DOHH2 (cell line): ENCODE data around the gene PIGN.

Experiments
- H3F3A ChIP-seq: fragments of 200-600 bp; sonication (generic), shearing (Covaris generic); 2 replicates; pipeline ENCODE4 v1.6.0; 2016; ENCODE audit warnings: antibody characterized with exemption, mild to moderate bottlenecking; ENCODE audit not compliant: control insufficient read depth, insufficient read depth
- H3K27ac ChIP-seq: fragments of 200-600 bp; sonication (generic); 2 replicates; pipeline ENCODE4 v1.5.1; 2014; ENCODE audit warnings: low read depth, mild to moderate bottlenecking, low read length, moderate library complexity
- H3K27me3 ChIP-seq: fragments of 200-600 bp; sonication (generic); 2 replicates; pipeline ENCODE4 v1.6.1; 2014; ENCODE audit warnings: mild to moderate bottlenecking, low read length, mixed read lengths; ENCODE audit not compliant: control insufficient read depth
- H3K36me3 ChIP-seq: fragments of 200-600 bp; sonication (generic); 2 replicates; pipeline ENCODE4 v1.6.1; 2014; ENCODE audit warnings: mild to moderate bottlenecking, low read length, moderate library complexity, mixed read lengths; ENCODE audit not compliant: control insufficient read depth
- H3K4me1 ChIP-seq: fragments of 200-600 bp; sonication (generic); 2 replicates; pipeline ENCODE4 v1.6.1; 2014; ENCODE audit warnings: mild to moderate bottlenecking, low read length, mixed read lengths; ENCODE audit not compliant: control insufficient read depth
- H3K4me2 ChIP-seq: fragments of 200-600 bp; sonication (generic); 2 replicates; pipeline ENCODE4 v1.6.0; 2014; ENCODE audit warnings: mild to moderate bottlenecking, low read length, moderate library complexity
- H3K4me3 ChIP-seq: fragments of 200-600 bp; sonication (generic); 2 replicates; pipeline ENCODE4 v1.5.1; 2014; ENCODE audit warnings: mild to moderate bottlenecking, low read length, mixed read lengths
- H3K79me2 ChIP-seq: fragments of 200-600 bp; sonication (generic); 2 replicates; pipeline ENCODE4 v1.6.1; 2014; ENCODE audit warnings: mild to moderate bottlenecking, low read length, mixed read lengths; ENCODE audit not compliant: control insufficient read depth
- H3K9me2 ChIP-seq: fragments of 200-600 bp; sonication (generic); replicated peaks from 2 replicates; pipeline ENCODE4 v1.6.1; 2014; ENCODE audit warnings: mild to moderate bottlenecking, low read length, mixed read lengths; ENCODE audit not compliant: control insufficient read depth
- H3K9me3 ChIP-seq: fragments of 200-600 bp; sonication (generic); 2 replicates; pipeline ENCODE4 v1.6.1; 2014; ENCODE audit warnings: antibody characterized with exemption, low read length, mixed read lengths; ENCODE audit not compliant: control insufficient read depth, insufficient read depth
- H4K20me1 ChIP-seq: fragments of 200-600 bp; sonication (generic); 2 replicates; pipeline ENCODE4 v1.6.0; 2014; ENCODE audit warnings: low read depth, mild to moderate bottlenecking, antibody characterized with exemption, low read length, moderate library complexity; ENCODE audit not compliant: control insufficient read depth, insufficient read depth
- CTCF ChIP-seq: fragments of 200-600 bp; sonication (generic); IDR thresholded peaks from one replicate; pipeline ENCODE4 v1.5.1; 2014; ENCODE audit warnings: antibody characterized with exemption, mild to moderate bottlenecking, low read depth, low read length; ENCODE audit not compliant: poor library complexity, severe bottlenecking
- EZH2phosphoT487 ChIP-seq: fragments of 200-600 bp; sonication (generic); IDR thresholded peaks from 2 replicates; pipeline ENCODE4 v1.6.1; 2017; ENCODE audit warnings: borderline replicate concordance, mild to moderate bottlenecking, antibody characterized with exemption, low read length, moderate library complexity, mixed read lengths

Gene PIGN

DNA sequence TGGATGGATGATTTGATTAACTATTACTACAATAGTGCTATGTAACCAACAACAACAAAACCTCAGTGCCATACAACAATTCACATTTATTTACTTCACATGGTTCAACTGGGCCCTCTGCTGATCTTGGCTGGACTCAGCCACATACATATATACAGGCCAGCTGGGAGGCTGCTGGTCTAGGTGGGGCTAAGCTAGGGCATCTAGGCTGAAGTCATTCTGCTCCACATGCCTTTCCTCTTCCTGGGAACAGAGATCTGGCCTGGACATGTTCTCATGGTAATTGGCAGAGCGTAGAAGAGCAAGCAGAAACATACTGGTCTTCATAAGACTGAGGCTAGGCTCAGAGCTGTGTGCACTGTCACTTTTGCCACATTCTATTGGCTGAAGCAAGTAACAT lies 191.2 kb downstream of the PIGN start:
- H3F3A ChIP-seq = no peaks in the 10 kb centered on the region
- no peaks in the 10 kb centered on the region for H3K9me3 ChIP-seq
- H3K27ac ChIP-seq = no peak overlapping the region
- H3K9me2 ChIP-seq = no peaks in the 10 kb centered on the region
- no peaks in the 10 kb centered on the region for H3K79me2 ChIP-seq
- 0 out of 2 replicates have a peak, but pooled peaks cover 2% of the 10 kb centered on the region for H3K27me3 ChIP-seq
- H4K20me1 ChIP-seq = no peaks in the 10 kb centered on the region; the same call in 1 of the 2 replicates
- H3K4me1 ChIP-seq = no peaks in the 10 kb centered on the region
- TF ChIP-seq EZH2phosphoT487 (no peak), CTCF (no peak)
- H3K36me3 ChIP-seq = no peaks in the 10 kb centered on the region
- H3K4me3 ChIP-seq = no peak overlapping the region
- H3K4me2 ChIP-seq = no peak overlapping the region

DNA sequence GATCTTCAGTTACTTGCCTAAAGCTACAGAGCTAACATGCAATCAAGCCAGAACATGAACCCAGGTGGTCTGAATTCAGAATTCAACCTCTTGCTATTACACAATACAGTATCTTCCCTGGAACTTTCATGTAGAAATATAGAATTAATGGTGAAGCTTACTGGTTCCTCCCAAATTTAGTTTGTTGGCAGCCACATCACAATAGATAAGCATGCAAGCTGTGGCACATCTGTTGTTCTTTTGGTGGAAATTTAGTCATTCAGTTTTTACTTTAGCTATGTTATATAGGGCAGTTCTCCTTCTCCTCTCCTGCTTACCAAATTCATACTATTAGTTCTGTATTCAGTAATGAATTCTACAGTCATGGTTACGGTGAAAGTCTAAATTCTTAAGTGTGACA lies 193.0 kb downstream of the PIGN start:
- no peaks in the 10 kb centered on the region for H3K36me3 ChIP-seq
- H3K79me2 ChIP-seq = no peaks in the 10 kb centered on the region
- H3K4me2 ChIP-seq = no peak overlapping the region
- no peaks in the 10 kb centered on the region; the same call in 1 of the 2 replicates for H4K20me1 ChIP-seq
- H3K9me3 ChIP-seq = no peaks in the 10 kb centered on the region
- H3K4me3 ChIP-seq = no peak overlapping the region
- H3K27me3 ChIP-seq = 0 out of 2 replicates have a peak, but pooled peaks cover 2% of the 10 kb centered on the region
- no peak overlapping the region for H3K27ac ChIP-seq
- no peak for TF ChIP-seq EZH2phosphoT487
- no peak for TF ChIP-seq CTCF
- no peaks in the 10 kb centered on the region for H3K4me1 ChIP-seq
- no peaks in the 10 kb centered on the region for H3K9me2 ChIP-seq
- H3F3A ChIP-seq = no peaks in the 10 kb centered on the region

GRCh38 chr18:61992923-61993322 lies 193.9 kb downstream of the PIGN start:
- Histone ChIP-seq H3K27ac (no peak overlapping the region), H3K4me3 (no peak overlapping the region), H3K4me1 (no peaks in the 10 kb centered on the region), H3F3A (no peaks in the 10 kb centered on the region), H3K9me2 (no peaks in the 10 kb centered on the region), H4K20me1 (no peaks in the 10 kb centered on the region; the same call in 1 of the 2 replicates), H3K27me3 (0 out of 2 replicates have a peak, but pooled peaks cover 2% of the 10 kb centered on the region), H3K4me2 (no peak overlapping the region), H3K79me2 (no peaks in the 10 kb centered on the region), H3K9me3 (no peaks in the 10 kb centered on the region), H3K36me3 (no peaks in the 10 kb centered on the region)
- TF ChIP-seq EZH2phosphoT487 (no peak), CTCF (no peak)

DNA sequence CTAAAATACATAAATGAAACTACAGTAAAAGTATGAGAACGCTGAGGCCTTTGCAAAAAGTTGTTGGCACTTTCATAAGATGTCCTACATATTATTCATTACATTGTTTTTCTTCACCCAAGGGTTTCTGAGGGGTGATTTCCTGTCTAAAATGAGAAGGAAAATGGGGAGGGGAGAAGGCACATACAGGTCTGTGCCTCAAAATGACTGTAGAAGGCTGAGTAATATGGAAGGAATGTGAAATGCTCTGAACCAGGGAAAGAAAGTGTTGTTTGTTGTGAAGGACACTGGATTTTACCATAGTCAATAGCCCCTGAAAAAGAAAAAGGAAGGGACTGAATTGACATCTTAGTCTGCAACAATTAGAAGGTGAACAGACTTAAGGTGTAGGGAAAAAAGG lies 194.6 kb downstream of the PIGN start:
- no peaks in the 10 kb centered on the region for H3K9me3 ChIP-seq
- no peaks in the 10 kb centered on the region for H3K4me1 ChIP-seq
- no peaks in the 10 kb centered on the region for H3K9me2 ChIP-seq
- H3K4me3 ChIP-seq = no peak overlapping the region
- no peaks in the 10 kb centered on the region for H3K36me3 ChIP-seq
- H4K20me1 ChIP-seq = no peaks in the 10 kb centered on the region; the same call in 1 of the 2 replicates
- H3F3A ChIP-seq = no peaks in the 10 kb centered on the region
- no peak overlapping the region for H3K4me2 ChIP-seq
- H3K79me2 ChIP-seq = no peaks in the 10 kb centered on the region
- TF ChIP-seq CTCF (no peak), EZH2phosphoT487 (no peak)
- H3K27ac ChIP-seq = no peak overlapping the region
- 0 out of 2 replicates have a peak, but pooled peaks cover 2% of the 10 kb centered on the region for H3K27me3 ChIP-seq
